ENCODE data around the gene NOPCHAP1.

- TF ChIP-seq POLR2AphosphoS5 (IDR thresholded peaks at IDR 0.05) (no peak), CTCF (IDR thresholded peaks at IDR 0.05) (no peak)
These were observed 9.4 kb upstream of the NOPCHAP1 start for GRCh38 chr12:104976703-104977102.

Measured in upper lobe of left lung (tissue), 4 donors.